ENCODE data around the gene XYLT1. TPM values are rescaled to one million over a fixed set of nuclear protein-coding genes. Genes with fewer than 3 reads are reported as not detected.

The XYLT1 gene
- total and polyA plus RNA-seq, 2 of the 13 experiments (the other 11 are each of a cell fraction or from before 2014, with no cell fraction given) = not detected

DNA sequence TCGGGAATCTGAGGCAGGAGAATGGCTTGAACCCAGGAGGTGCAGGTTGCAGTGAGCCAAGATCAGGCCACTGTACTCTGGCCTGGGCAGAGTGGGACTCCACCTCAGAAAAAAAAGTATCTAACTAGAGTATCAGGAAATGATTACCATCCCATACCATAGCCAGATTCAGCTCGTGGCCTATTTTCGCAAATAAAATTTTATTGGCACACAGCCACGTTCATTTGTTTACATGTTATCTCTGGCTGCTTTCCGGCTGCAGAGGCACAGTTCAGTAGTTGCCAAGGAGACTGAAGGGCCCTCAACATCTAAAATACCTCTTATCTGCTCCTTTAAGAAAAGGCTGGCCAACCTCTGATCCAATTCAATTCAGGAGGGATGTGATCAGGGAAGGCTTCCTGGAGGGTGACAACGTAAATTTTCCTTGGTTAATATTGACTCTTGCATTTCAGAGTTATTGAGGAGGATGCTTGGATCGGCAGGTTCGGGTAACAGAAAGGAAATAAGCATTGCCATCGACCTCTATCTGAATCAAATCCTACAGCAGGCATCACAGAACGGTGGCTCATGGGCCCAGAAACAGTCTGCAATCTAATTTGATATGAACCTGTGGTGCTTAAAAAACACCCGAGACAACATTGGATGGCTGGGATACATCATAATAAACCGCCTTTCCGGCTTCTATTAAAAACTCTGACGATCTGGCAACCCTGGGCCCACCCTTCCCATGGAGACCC is 73.8 kb downstream of the XYLT1 start:
- intact Hi-C loops (cut with micrococcal nuclease; ENCODE audit: unreplicated experiment) = no loop called here
- H3K9me3 ChIP-seq (ENCODE audit: low read length) = no peaks in the 10 kb centered on the region
- H3K9ac ChIP-seq (ENCODE audit: insufficient read depth, low read depth, low read length) = no peak overlapping the region
- no TSS peak for BruUV-seq (replicated peaks)
- no peak overlapping the region for H3K27ac ChIP-seq (ENCODE audit: extremely low read length, insufficient read depth, low read length)
- WGBS (ENCODE audit: low lambda C conversion rate) = 23% methylated on average over 14 of the region's 14 CpGs
- H3K4me3 ChIP-seq (replicated peaks in 1 of 3; ENCODE audit: insufficient read depth in 1 of 3, low read depth in 2 of 3, low read length in 3 of 3) = no peak overlapping the region
- DNase-seq (ENCODE audit: low spot score) = no peak
- FAIRE-seq = no peak
- in situ Hi-C loops (cut with HindIII; ENCODE audit: extremely low pct_ligation_motif_present, low pct_unique_long_range_greater_than_20kb) = no loop called here
- H3K4me2 ChIP-seq (ENCODE audit: low read depth, low read length) = no peak overlapping the region
- no peaks in the 10 kb centered on the region for H3K79me2 ChIP-seq (ENCODE audit: insufficient read depth, low read length)
- no peak overlapping the region for H2AFZ ChIP-seq (ENCODE audit: low read length)
- CTCF ChIA-PET (ENCODE audit: low intra/inter-chr PET ratio, low total read pairs) = no interaction called here
- H4K20me1 ChIP-seq (ENCODE audit: insufficient read depth, low read length) = no peaks in the 10 kb centered on the region
- POLR2A ChIA-PET = no interaction called here
- TF ChIP-seq MEF2D (CRISPR knock-in tag; IDR thresholded peaks at IDR 0.05) (no peak), KDM6A (CRISPR knock-in tag; IDR thresholded peaks at IDR 0.05; ENCODE audit: low read depth) (no peak), ZKSCAN5 (CRISPR knock-in tag; IDR thresholded peaks at IDR 0.05) (no peak), SIX4 (CRISPR knock-in tag; IDR thresholded peaks at IDR 0.05) (no peak), ZNF484 (CRISPR knock-in tag; IDR thresholded peaks at IDR 0.05; ENCODE audit: borderline replicate concordance, low read depth) (no peak), ZNF747 (CRISPR knock-in tag; IDR thresholded peaks at IDR 0.05; ENCODE audit: borderline replicate concordance) (no peak), ZNF44 (CRISPR knock-in tag; IDR thresholded peaks at IDR 0.05) (no peak), ZFP62 (CRISPR knock-in tag; IDR thresholded peaks at IDR 0.05) (no peak), PRPF4 (IDR thresholded peaks at IDR 0.05; ENCODE audit: low read depth, low read length, poor library complexity, severe bottlenecking) (no peak), ZNF558 (CRISPR knock-in tag; IDR thresholded peaks at IDR 0.05; ENCODE audit: borderline replicate concordance) (no peak), ZNF782 (CRISPR knock-in tag; IDR thresholded peaks at IDR 0.05; ENCODE audit: borderline replicate concordance) (no peak), MTA3 (CRISPR knock-in tag; IDR thresholded peaks at IDR 0.05) (no peak)
- TF ChIP-seq, protein P1, sequence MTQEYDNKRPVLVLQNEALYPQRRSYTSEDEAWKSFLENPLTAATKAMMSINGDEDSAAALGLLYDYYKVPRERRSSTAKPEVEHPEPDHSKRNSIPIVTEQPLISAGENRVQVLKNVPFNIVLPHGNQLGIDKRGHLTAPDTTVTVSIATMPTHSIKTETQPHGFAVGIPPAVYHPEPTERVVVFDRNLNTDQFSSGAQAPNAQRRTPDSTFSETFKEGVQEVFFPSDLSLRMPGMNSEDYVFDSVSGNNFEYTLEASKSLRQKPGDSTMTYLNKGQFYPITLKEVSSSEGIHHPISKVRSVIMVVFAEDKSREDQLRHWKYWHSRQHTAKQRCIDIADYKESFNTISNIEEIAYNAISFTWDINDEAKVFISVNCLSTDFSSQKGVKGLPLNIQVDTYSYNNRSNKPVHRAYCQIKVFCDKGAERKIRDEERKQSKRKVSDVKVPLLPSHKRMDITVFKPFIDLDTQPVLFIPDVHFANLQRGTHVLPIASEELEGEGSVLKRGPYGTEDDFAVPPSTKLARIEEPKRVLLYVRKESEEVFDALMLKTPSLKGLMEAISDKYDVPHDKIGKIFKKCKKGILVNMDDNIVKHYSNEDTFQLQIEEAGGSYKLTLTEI (CRISPR knock-in tag; conservative IDR thresholded peaks at IDR 0.05) = no peak
- TF ChIP-seq, protein P2, sequence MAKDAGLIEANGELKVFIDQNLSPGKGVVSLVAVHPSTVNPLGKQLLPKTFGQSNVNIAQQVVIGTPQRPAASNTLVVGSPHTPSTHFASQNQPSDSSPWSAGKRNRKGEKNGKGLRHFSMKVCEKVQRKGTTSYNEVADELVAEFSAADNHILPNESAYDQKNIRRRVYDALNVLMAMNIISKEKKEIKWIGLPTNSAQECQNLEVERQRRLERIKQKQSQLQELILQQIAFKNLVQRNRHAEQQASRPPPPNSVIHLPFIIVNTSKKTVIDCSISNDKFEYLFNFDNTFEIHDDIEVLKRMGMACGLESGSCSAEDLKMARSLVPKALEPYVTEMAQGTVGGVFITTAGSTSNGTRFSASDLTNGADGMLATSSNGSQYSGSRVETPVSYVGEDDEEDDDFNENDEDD (CRISPR knock-in tag; IDR thresholded peaks at IDR 0.05; ENCODE audit: borderline replicate concordance) = no peak
- ATAC-seq = no peak
- peaks cover 10% of the 10 kb centered on the region for H3K4me1 ChIP-seq (ENCODE audit: insufficient read depth, low read length)
- H3K27me3 ChIP-seq (ENCODE audit: control insufficient read depth in 1 of 2, insufficient read depth in 2 of 2, low read length in 2 of 2) = peaks cover 0 to 6% of the 10 kb centered on the region in 2 experiments; a peak in 1 of 5 replicates
- no peaks in the 10 kb centered on the region for H3K36me3 ChIP-seq (replicated peaks in 1 of 2; ENCODE audit: control insufficient read depth in 1 of 2, insufficient read depth in 2 of 2, low read length in 2 of 2)

Measured in HepG2 (cell line).